ENCODE data around the gene RNF25.

The RNF25 gene

GRCh38 chr2:218671097-218671653 lies 627 bp downstream of the RNF25 start:
- no peak for DNase-seq

- no peak for DNase-seq
Measured at GRCh38 chr2:218664653-218665052, 7.1 kb downstream of the RNF25 start.

- no peak for DNase-seq
Measured at GRCh38 chr2:218663901-218664300, 7.9 kb downstream of the RNF25 start.

- no peak for DNase-seq
Measured at GRCh38 chr2:218662827-218663226, 9.0 kb downstream of the RNF25 start.

- no peak for DNase-seq
Measured at GRCh38 chr2:218662377-218662776, 9.4 kb downstream of the RNF25 start.

- no peak for DNase-seq
Measured at GRCh38 chr2:218659988-218660358, 11.8 kb downstream of the RNF25 start.

GRCh38 chr2:218659258-218659987 lies 12.4 kb downstream of the RNF25 start, which contains the start of the genes BCS1L and ZNF142:
TSS of gene BCS1L (plus strand) at chr2:218659683. CDS start at chr2:218660988, 1,305 bp downstream.
TSS of gene ZNF142 (minus strand) at chr2:218659623. CDS start at chr2:218656429, 3,194 bp downstream.
- DNase-seq = peak; percentile 92

GRCh38 chr2:218658671-218659257 lies 13.0 kb downstream of the RNF25 start:
- peak; percentile 36 for DNase-seq

- DNase-seq = no peak
Measured at GRCh38 chr2:218655751-218656150, 16.1 kb downstream of the RNF25 start.

GRCh38 chr2:218648787-218649100 lies 23.1 kb downstream of the RNF25 start:
- DNase-seq = no peak

- DNase-seq = peak; percentile 37
Measured at GRCh38 chr2:218648088-218648786, 23.6 kb downstream of the RNF25 start.

- DNase-seq = no peak
Measured at GRCh38 chr2:218645126-218645525, 26.7 kb downstream of the RNF25 start.

GRCh38 chr2:218644721-218645120 lies 27.1 kb downstream of the RNF25 start:
- no peak for DNase-seq

- DNase-seq = no peak
Measured at GRCh38 chr2:218643751-218644310, 28.0 kb downstream of the RNF25 start.

GRCh38 chr2:218642786-218643185 lies 29.0 kb downstream of the RNF25 start:
- no peak for DNase-seq

- no peak for DNase-seq
Measured at GRCh38 chr2:218642121-218642656, 29.6 kb downstream of the RNF25 start.

- no peak for DNase-seq
Measured at GRCh38 chr2:218638372-218638771, 33.4 kb downstream of the RNF25 start.

- DNase-seq = no peak
Measured at GRCh38 chr2:218635719-218636118, 36.1 kb downstream of the RNF25 start.

- DNase-seq = no peak
Measured at GRCh38 chr2:218631837-218632236, 40.0 kb downstream of the RNF25 start.

- no peak for DNase-seq
Measured at GRCh38 chr2:218627939-218628338, 43.9 kb downstream of the RNF25 start.

GRCh38 chr2:218626369-218626768 lies 45.4 kb downstream of the RNF25 start:
- DNase-seq = no peak

GRCh38 chr2:218623366-218623705 lies 48.5 kb downstream of the RNF25 start:
- no peak for DNase-seq

All from activated gamma-delta T cell treated with Interleukin-2 at 50 U/mL for 16 hours (primary cell).